Panc1 (cell line): ENCODE data around the gene NCK1.

ENCODE experiments used
- CTCF ChIP-seq: fragments of 450-650 bp; IDR thresholded peaks from 2 replicates; pipeline ENCODE4 v1.5.1; 2017; ENCODE audit warnings: mild to moderate bottlenecking
- TF ChIP-seq, protein P1 (sequence below), 2 experiments: IDR thresholded peaks; 2 replicates each; pipeline ENCODE4 v1.6.1; 2011 to 2012; ENCODE audit warnings: low read depth in 2 of 2, control low read depth in 1 of 2, low read length in 1 of 2, mild to moderate bottlenecking in 1 of 2, moderate library complexity in 1 of 2; ENCODE audit not compliant: insufficient read depth in 1 of 2

- TF ChIP-seq CTCF = no peak
- TF ChIP-seq, protein P1, sequence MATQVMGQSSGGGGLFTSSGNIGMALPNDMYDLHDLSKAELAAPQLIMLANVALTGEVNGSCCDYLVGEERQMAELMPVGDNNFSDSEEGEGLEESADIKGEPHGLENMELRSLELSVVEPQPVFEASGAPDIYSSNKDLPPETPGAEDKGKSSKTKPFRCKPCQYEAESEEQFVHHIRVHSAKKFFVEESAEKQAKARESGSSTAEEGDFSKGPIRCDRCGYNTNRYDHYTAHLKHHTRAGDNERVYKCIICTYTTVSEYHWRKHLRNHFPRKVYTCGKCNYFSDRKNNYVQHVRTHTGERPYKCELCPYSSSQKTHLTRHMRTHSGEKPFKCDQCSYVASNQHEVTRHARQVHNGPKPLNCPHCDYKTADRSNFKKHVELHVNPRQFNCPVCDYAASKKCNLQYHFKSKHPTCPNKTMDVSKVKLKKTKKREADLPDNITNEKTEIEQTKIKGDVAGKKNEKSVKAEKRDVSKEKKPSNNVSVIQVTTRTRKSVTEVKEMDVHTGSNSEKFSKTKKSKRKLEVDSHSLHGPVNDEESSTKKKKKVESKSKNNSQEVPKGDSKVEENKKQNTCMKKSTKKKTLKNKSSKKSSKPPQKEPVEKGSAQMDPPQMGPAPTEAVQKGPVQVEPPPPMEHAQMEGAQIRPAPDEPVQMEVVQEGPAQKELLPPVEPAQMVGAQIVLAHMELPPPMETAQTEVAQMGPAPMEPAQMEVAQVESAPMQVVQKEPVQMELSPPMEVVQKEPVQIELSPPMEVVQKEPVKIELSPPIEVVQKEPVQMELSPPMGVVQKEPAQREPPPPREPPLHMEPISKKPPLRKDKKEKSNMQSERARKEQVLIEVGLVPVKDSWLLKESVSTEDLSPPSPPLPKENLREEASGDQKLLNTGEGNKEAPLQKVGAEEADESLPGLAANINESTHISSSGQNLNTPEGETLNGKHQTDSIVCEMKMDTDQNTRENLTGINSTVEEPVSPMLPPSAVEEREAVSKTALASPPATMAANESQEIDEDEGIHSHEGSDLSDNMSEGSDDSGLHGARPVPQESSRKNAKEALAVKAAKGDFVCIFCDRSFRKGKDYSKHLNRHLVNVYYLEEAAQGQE (IDR thresholded peaks at IDR 0.05; ENCODE audit: insufficient read depth in 1 of 2, low read depth in 2 of 2, low read length in 1 of 2) = no peak
Measured at GRCh38 chr3:136844724-136845123, 17.3 kb upstream of the NCK1 start.
